GM23248 (cell line): ENCODE data around the gene ATXN3. TPM values are rescaled to one million over a fixed set of nuclear protein-coding genes. Genes with fewer than 3 reads are reported as not detected.
"Not testable (repeated sequence)": the region's sequence is repeated elsewhere in the genome, so short reads cannot be mapped to it uniquely, and the experiment has no call there.

Source experiments
- DNase-seq: peaks from one replicate; pipeline ENCODE4 v3.0.0-alpha.2; 2015
- H2AFZ ChIP-seq: fragments of 200-600 bp; sonication (generic); 2 replicates; pipeline ENCODE4 v1.6.1; 2016; ENCODE audit warnings: antibody characterized with exemption
- H3F3A ChIP-seq: fragments of 200-600 bp; sonication (generic); 2 replicates; pipeline ENCODE4 v1.6.1; 2016; ENCODE audit warnings: mild to moderate bottlenecking, antibody characterized with exemption, mixed run types; ENCODE audit not compliant: insufficient read depth
- H3K27ac ChIP-seq: fragments of 200-600 bp; sonication (generic); 2 replicates; pipeline ENCODE4 v1.5.1; 2016; ENCODE audit warnings: mild to moderate bottlenecking
- H3K27me3 ChIP-seq: fragments of 200-600 bp; sonication (generic); replicated peaks from 2 replicates; pipeline ENCODE4 v1.6.1; 2016; ENCODE audit warnings: mild to moderate bottlenecking; ENCODE audit not compliant: insufficient read depth
- H3K36me3 ChIP-seq: fragments of 200-600 bp; sonication (generic); 2 replicates; pipeline ENCODE4 v1.6.1; 2016; ENCODE audit warnings: low read depth, mild to moderate bottlenecking
- H3K4me1 ChIP-seq: fragments of 200-600 bp; sonication (generic); 2 replicates; pipeline ENCODE4 v1.6.1; 2016; ENCODE audit warnings: mild to moderate bottlenecking; ENCODE audit not compliant: insufficient read depth
- H3K4me2 ChIP-seq: fragments of 200-600 bp; sonication (generic); one replicate; pipeline ENCODE4 v1.6.1; 2016; ENCODE audit warnings: mild to moderate bottlenecking; ENCODE audit not compliant: unreplicated experiment
- H3K4me3 ChIP-seq: fragments of 200-600 bp; sonication (generic); 2 replicates; pipeline ENCODE4 v1.5.1; 2016; ENCODE audit warnings: mild to moderate bottlenecking
- H3K79me2 ChIP-seq: fragments of 200-600 bp; sonication (generic); 2 replicates; pipeline ENCODE4 v1.6.1; 2016; ENCODE audit warnings: mild to moderate bottlenecking; ENCODE audit not compliant: insufficient read depth
- H3K9ac ChIP-seq: fragments of 200-600 bp; sonication (generic); 2 replicates; pipeline ENCODE4 v1.6.1; 2016; ENCODE audit warnings: mild to moderate bottlenecking
- H3K9me2 ChIP-seq: fragments of 200-600 bp; sonication (generic); 2 replicates; pipeline ENCODE4 v1.6.1; 2016; ENCODE audit warnings: mixed run types, mild to moderate bottlenecking, moderate library complexity; ENCODE audit not compliant: insufficient read depth
- H3K9me3 ChIP-seq: fragments of 200-600 bp; sonication (generic); one replicate; pipeline ENCODE4 v1.6.1; 2017; ENCODE audit warnings: low read depth
- H4K20me1 ChIP-seq: fragments of 200-600 bp; sonication (generic); 2 replicates; pipeline ENCODE4 v1.6.0; 2016; ENCODE audit not compliant: insufficient read depth
- EZH2 ChIP-seq: fragments of 200-600 bp; sonication (generic); IDR thresholded peaks from 2 replicates; pipeline ENCODE4 v1.6.1; 2018; ENCODE audit warnings: antibody characterized with exemption, mild to moderate bottlenecking; ENCODE audit not compliant: insufficient read depth, poor library complexity, severe bottlenecking
- EZH2phosphoT487 ChIP-seq: fragments of 200-600 bp; sonication (generic); IDR thresholded peaks from 2 replicates; pipeline ENCODE4 v1.6.1; 2018; ENCODE audit warnings: antibody characterized with exemption, moderate library complexity, mild to moderate bottlenecking, low read depth; ENCODE audit not compliant: insufficient read depth
- WGBS, 2 experiments: methylation state at CpG; one replicate each; pipeline ENCODE4 v1.1.6; 2015 to 2017; ENCODE audit warnings: low lambda C conversion rate in 2 of 2, low coverage in 1 of 2; ENCODE audit errors: missing lambda C conversion rate in 2 of 2; 5-methylcytosine and 5-hydroxymethylcytosine counted together
- in situ Hi-C: fragments of 300-500 bp; cut with MboI; formaldehyde crosslinking; loops from 2 replicates; pipeline ENCODE4 v1.15.0; 2020
- polyA plus RNA-seq: library from polyadenylated mRNA; unstranded; fragments of >200 nt; fragmentation: Nextera tagmentation; extraction: Ambion mirVana; gene quantifications from 2 replicates; pipeline ENCODE4 v1.2.1, GENCODE V29; 2016
- total RNA-seq: library from RNA; depleted of rRNA; stranded (reverse); fragments of >200 nt; shearing (Covaris generic); gene quantifications from 2 replicates; pipeline ENCODE4 v1.2.3, GENCODE V29; 2014

ATXN3 gene
- total and polyA plus RNA-seq, 2 experiments from 2014 or later: 25.9 to 35.7 TPM

DNA sequence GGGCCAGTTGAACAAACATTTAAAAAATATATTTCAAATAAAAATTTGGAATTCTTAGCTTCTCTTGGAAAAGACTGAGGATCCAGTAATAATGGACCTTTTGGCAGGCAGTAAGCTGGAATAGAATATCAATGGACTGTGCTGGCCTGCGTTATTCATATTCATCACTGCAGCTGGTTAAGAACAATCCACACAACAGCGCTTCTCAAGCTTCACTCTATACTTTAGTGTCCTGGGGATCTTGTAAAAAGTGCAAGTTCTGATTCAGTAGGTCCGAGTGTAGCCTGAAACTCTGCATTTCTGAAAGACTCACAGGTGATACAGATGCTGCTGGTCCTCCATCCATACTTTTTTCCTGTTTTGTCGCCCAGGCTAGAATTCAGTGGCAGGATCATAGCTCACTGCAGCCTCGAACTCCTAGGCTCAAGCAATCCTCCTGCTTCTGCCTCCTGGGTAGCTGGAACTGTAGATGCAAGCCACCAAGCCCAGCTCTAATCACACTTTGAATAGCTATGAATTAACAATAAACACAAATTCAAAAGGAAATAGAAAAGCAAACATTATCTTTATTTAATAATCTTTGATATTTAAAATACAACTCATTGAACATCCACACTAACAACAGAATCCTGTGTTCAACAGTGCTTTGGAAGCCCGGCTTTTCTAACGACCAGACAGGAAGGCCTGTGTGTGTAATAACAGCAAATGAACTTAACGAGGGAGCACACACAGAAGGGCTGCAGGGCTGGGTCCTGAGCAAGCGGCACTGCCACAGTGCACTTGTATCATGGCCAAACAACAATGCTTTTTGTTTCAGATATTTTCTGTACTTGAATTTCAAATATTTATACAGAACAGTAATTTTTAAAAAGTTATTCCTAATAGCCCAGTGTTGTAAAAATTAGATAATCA, 48.1 kb downstream of the ATXN3 start:
- peaks cover 10% of the 10 kb centered on the region; the same call in 1 of the 2 replicates for H3K36me3 ChIP-seq
- H3K9ac ChIP-seq: no peak overlapping the region
- H2AFZ ChIP-seq: no peak overlapping the region
- no peaks in the 10 kb centered on the region for H3K4me1 ChIP-seq
- no peaks in the 10 kb centered on the region; the same call in 1 of the 2 replicates for H3F3A ChIP-seq
- no peak overlapping the region for H3K4me2 ChIP-seq
- no peaks in the 10 kb centered on the region for H4K20me1 ChIP-seq
- H3K9me3 ChIP-seq: no peaks in the 10 kb centered on the region
- H3K4me3 ChIP-seq: no peak overlapping the region
- no peaks in the 10 kb centered on the region for H3K79me2 ChIP-seq
- no peak overlapping the region for H3K27ac ChIP-seq
- no peaks in the 10 kb centered on the region for H3K27me3 ChIP-seq
- DNase-seq: no peak
- 71 to 72% methylated on average over 9 of the region's 9 CpGs for WGBS, 2 experiments
- in situ Hi-C loops: no loop called here
- no peaks in the 10 kb centered on the region for H3K9me2 ChIP-seq
- TF ChIP-seq EZH2phosphoT487 (no peak), EZH2 (no peak)

DNA sequence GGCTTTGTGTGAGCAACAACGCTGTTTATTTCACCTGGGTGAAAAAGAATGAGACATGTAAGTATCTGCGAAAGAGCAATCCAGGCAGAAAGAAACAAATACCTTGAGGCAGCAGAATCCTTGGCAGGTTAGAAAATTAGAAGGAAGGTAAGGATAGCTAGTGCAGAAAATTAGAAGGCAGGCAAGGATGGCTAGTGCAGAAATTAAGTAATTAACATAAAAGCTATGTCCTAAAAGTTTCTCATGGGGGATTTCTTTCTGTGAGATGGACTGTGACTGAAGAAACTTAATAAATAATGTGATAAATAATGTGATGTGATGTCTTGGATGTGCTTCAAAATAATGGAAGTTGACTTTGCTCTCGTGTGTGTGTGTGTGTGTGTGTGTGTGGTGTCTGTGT, 56.6 kb downstream of the ATXN3 start:
- no peak for TF ChIP-seq EZH2
- no peak for TF ChIP-seq EZH2phosphoT487
- no peak overlapping the region for H3K4me3 ChIP-seq
- H3K36me3 ChIP-seq: no peaks in the 10 kb centered on the region
- H2AFZ ChIP-seq: no peak overlapping the region
- no peaks in the 10 kb centered on the region for H3K9me2 ChIP-seq
- H3K9me3 ChIP-seq: no peaks in the 10 kb centered on the region
- 0 out of 2 replicates have a peak, but pooled peaks cover 8% of the 10 kb centered on the region for H3K79me2 ChIP-seq
- no peaks in the 10 kb centered on the region for H3K27me3 ChIP-seq
- no peaks in the 10 kb centered on the region for H4K20me1 ChIP-seq
- no peak overlapping the region for H3K27ac ChIP-seq
- in situ Hi-C loops: no loop called here
- no peaks in the 10 kb centered on the region for H3K4me1 ChIP-seq
- 94 to 98% methylated on average over 3 of the region's 3 CpGs for WGBS, 2 experiments
- no peak overlapping the region for H3K9ac ChIP-seq
- no peak for DNase-seq
- H3F3A ChIP-seq: 0 out of 2 replicates have a peak, but pooled peaks cover 4% of the 10 kb centered on the region
- H3K4me2 ChIP-seq: no peak overlapping the region

DNA sequence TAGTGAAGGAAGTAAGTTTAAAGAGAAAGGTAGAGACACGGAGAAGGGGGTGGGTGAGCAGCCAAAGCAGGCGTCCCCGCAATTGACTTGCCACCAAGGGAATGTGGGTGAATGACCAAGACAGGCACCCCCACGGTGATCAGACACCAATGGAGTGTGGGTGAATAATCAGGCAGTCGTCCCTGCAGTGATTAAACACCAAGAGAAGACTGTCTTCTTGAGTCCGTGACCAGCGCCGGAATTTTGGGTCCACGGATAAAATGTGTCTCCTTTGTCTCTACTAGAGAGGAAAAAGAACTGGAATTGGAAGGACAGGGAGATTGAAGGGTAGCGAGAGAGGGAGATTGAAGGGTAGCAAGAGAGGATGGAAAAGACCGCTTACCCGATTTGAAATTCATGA, 57.2 kb downstream of the ATXN3 start:
- in situ Hi-C loops, DNase-seq, H3K36me3 ChIP-seq, H2AFZ ChIP-seq, H3K27me3 ChIP-seq, H3K79me2 ChIP-seq, H3K9ac ChIP-seq, H3K9me3 ChIP-seq, H3K4me3 ChIP-seq, H3F3A ChIP-seq, H3K4me1 ChIP-seq, H3K4me2 ChIP-seq, H4K20me1 ChIP-seq, H3K27ac ChIP-seq, H3K9me2 ChIP-seq: not testable (repeated sequence)
- 93 to 98% methylated on average over 12 of the region's 12 CpGs for WGBS, 2 experiments

DNA sequence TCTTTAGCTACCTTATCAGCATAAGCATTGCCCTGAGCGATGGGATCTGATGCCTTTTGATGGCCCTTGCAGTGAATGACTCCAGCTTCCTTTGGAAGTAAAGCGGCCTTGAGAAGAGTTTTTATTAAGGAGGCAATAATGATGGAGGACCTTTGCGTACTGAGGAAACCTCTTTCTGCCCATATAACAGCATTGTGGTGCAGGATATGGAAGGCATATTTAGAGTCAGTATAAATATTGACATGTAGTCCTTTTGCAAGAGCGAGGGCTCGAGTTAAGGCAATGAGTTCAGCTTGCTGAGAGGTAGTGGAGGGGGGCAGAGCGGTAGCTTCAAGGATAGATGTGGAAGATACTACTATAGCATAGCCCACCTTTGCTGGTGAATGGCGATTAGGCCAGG, 60.5 kb downstream of the ATXN3 start:
- H3F3A ChIP-seq, H3K36me3 ChIP-seq, H2AFZ ChIP-seq, H3K9ac ChIP-seq, H3K27me3 ChIP-seq, H3K27ac ChIP-seq, in situ Hi-C loops, H3K9me2 ChIP-seq, H3K4me1 ChIP-seq, H4K20me1 ChIP-seq, H3K4me2 ChIP-seq, H3K9me3 ChIP-seq, DNase-seq, H3K4me3 ChIP-seq: not testable (repeated sequence)
- 96 to 98% methylated on average over 7 of the region's 7 CpGs for WGBS, 2 experiments
- peaks cover 28% of the 10 kb centered on the region for H3K79me2 ChIP-seq

DNA sequence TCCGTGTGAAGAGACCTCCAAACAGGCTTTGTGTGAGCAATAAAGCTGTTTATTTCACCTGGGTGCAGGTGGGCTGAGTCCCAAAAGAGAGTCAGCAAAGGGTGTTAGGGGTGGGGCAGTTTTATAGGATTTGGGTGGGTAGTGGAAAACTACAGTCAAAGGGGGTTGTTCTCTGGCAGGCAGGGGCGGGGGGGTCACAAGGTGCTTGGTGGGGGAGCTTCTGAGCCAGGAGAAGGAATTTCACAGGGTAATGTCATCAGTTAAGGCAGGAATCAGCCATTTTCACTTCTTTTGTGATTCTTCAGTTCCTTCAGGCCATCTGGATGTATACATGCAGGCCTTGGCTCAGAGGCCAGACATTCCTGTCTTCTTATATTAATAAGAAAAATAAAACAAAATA, 64.6 kb downstream of the ATXN3 start:
- H3K27ac ChIP-seq, H3K4me2 ChIP-seq, H3K36me3 ChIP-seq, in situ Hi-C loops, H4K20me1 ChIP-seq, H3K27me3 ChIP-seq, H3K9me3 ChIP-seq, H2AFZ ChIP-seq, DNase-seq, H3K4me3 ChIP-seq, H3K9ac ChIP-seq, H3K9me2 ChIP-seq: not testable (repeated sequence)
- H3F3A ChIP-seq: peaks cover 20% of the 10 kb centered on the region
- peaks cover 57% of the 10 kb centered on the region for H3K79me2 ChIP-seq
- 82 to 92% methylated on average over 1 to 2 of the region's 2 CpGs for WGBS, 2 experiments
- H3K4me1 ChIP-seq: peaks cover 20% of the 10 kb centered on the region
